Stomach smooth muscle (tissue), 2 donors: ENCODE measurements around the gene LHFPL2.

Experiments
- H3K27ac ChIP-seq: one replicate; pipeline ENCODE4 v1.7.0; 2013; ENCODE audit warnings: mild to moderate bottlenecking, low read length, inconsistent platforms
- H3K27me3 ChIP-seq, 2 donors: one replicate each; pipeline ENCODE4 v1.7.0; 2013; ENCODE audit warnings: low read length in 2 of 2; ENCODE audit not compliant: insufficient read depth in 2 of 2, control insufficient read depth in 1 of 2
- H3K36me3 ChIP-seq, 2 donors: one replicate each; pipeline ENCODE4 v1.7.0; 2013; ENCODE audit warnings: low read length in 2 of 2; ENCODE audit not compliant: control insufficient read depth in 2 of 2, insufficient read depth in 2 of 2
- H3K4me1 ChIP-seq: one replicate; pipeline ENCODE4 v1.7.0; 2013; ENCODE audit warnings: low read length; ENCODE audit not compliant: control insufficient read depth, insufficient read depth
- H3K4me3 ChIP-seq, 2 donors: one replicate each; pipeline ENCODE4 v1.7.0; 2013; ENCODE audit warnings: low read length in 2 of 2
- H3K9ac ChIP-seq, 2 donors: one replicate each; pipeline ENCODE4 v1.7.0; 2013; ENCODE audit warnings: low read length in 2 of 2, mild to moderate bottlenecking in 1 of 2
- H3K9me3 ChIP-seq, 2 donors: one replicate each; pipeline ENCODE4 v1.7.0; 2013; ENCODE audit warnings: low read length in 2 of 2; ENCODE audit not compliant: control insufficient read depth in 2 of 2
- donor health status: healthy.
- donor health status: Pancreatic carcinoma.

The LHFPL2 gene

DNA sequence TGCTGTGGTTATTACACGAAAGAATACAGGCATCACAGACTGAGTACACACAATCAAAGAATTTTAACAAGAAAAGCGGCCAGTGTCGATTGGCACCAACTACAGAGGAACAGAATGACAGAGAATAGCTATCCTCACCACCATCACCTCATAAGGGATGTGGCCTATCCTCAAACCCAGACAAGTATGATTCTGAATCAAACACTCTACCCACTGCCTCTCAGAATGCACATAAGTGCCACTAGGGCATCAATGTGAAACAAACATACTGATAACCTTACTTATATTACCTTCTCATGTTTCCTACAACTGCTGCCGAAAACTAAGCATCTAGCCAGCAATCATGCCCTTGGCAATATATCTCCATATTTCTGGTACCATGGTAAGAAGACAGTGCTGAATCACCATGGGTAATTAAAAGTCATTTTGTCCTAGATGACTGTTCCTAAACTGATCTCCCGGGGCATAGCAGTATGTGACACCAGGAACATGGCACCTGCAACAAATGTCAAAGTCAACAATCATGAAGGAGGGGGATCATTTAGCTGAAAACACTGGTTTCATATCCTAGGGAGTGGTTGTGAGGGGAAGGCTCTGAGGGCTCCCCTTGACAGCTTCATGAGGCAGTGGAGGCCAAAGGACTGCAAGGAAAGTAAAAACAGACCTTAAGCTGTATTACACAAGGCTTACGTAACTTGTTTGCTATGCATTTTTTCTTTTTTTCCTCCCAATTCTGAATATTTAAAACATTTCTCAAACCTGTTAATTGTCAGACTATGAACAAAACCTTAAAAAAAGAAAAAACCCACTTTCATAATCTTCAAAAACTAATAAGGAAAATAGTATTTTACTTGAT is 88.3 kb downstream of the LHFPL2 start:
- no peak overlapping the region for H3K4me3 ChIP-seq
- no peaks in the 10 kb centered on the region for H3K9me3 ChIP-seq
- H3K4me1 ChIP-seq = peaks cover 7% of the 10 kb centered on the region
- peaks cover 4 to 9% of the 10 kb centered on the region in 2 donors for H3K36me3 ChIP-seq
- H3K27ac ChIP-seq = no peak overlapping the region
- no peak overlapping the region for H3K9ac ChIP-seq
- no peaks in the 10 kb centered on the region for H3K27me3 ChIP-seq

DNA sequence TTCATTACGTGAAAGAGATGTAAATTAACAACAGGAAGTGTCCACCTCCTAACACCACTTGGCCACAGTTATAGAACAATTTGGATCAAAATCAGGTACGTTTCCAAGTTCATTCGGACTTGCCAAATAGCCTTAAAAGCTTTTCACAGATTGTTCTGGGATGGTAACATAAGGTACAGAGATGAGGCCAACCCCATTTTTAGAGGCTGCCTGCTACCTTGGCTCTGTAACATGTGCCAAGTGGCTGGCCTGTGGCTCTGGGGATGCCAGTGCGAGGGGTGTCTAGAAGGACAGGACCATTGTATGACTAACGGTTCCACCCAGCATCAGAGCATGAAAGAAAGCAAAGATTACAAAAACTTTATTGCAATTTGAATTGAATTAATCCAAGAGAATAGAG is 91.0 kb downstream of the LHFPL2 start:
- peaks cover 0 to 2% of the 10 kb centered on the region in 2 donors for H3K36me3 ChIP-seq
- no peak overlapping the region for H3K9ac ChIP-seq
- H3K27me3 ChIP-seq = no peaks in the 10 kb centered on the region
- no peak overlapping the region for H3K4me3 ChIP-seq
- H3K9me3 ChIP-seq = no peaks in the 10 kb centered on the region
- peaks cover 10% of the 10 kb centered on the region for H3K4me1 ChIP-seq
- no peak overlapping the region for H3K27ac ChIP-seq

DNA sequence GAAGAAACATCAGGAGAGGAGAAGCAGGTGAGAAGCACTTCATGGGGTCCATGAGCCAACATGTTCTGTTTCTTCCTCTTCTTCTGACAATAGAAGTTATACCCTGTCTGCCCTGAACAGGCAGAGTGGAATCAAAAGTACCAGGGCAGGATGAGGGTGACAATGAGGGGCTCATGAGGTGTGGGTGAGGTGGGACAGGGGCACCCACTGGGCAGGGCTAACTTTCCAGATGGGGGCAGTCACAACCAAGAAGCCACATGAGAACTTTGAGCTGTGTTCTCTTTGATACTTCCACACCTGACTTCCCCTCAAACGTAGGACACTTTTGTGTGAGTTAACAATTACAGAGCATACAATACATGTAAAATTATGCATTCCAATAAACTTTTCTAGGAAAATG is 92.7 kb downstream of the LHFPL2 start:
- Histone ChIP-seq H3K4me3 (no peak overlapping the region), H3K36me3 (peaks cover 0 to 2% of the 10 kb centered on the region in 2 donors), H3K4me1 (peaks cover 17% of the 10 kb centered on the region), H3K27me3 (no peaks in the 10 kb centered on the region), H3K9me3 (no peaks in the 10 kb centered on the region), H3K27ac (no peak overlapping the region), H3K9ac (no peak overlapping the region)

DNA sequence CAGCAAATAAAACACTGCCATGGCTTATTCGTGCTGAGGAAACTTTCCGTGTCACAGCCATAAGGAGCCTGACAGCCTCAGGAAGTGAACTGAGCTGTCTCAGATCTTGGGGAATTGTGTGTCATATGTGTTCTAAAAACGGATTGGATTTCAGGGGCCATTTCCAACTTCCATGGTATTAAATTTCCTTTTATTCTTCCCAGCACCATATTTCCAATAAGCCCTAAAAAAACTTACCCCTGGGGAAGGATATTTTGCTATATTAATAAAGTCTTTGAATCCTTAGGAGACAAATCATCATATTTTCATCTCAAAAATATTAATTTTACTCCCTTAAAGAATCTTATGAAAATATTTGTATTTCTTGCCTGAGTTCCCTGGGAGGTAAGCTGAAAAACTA is 93.9 kb downstream of the LHFPL2 start:
- Histone ChIP-seq H3K4me3 (no peak overlapping the region), H3K27me3 (no peaks in the 10 kb centered on the region), H3K9ac (no peak overlapping the region), H3K9me3 (no peaks in the 10 kb centered on the region), H3K4me1 (peaks cover 19% of the 10 kb centered on the region), H3K36me3 (no peaks in the 10 kb centered on the region), H3K27ac (no peak overlapping the region)

DNA sequence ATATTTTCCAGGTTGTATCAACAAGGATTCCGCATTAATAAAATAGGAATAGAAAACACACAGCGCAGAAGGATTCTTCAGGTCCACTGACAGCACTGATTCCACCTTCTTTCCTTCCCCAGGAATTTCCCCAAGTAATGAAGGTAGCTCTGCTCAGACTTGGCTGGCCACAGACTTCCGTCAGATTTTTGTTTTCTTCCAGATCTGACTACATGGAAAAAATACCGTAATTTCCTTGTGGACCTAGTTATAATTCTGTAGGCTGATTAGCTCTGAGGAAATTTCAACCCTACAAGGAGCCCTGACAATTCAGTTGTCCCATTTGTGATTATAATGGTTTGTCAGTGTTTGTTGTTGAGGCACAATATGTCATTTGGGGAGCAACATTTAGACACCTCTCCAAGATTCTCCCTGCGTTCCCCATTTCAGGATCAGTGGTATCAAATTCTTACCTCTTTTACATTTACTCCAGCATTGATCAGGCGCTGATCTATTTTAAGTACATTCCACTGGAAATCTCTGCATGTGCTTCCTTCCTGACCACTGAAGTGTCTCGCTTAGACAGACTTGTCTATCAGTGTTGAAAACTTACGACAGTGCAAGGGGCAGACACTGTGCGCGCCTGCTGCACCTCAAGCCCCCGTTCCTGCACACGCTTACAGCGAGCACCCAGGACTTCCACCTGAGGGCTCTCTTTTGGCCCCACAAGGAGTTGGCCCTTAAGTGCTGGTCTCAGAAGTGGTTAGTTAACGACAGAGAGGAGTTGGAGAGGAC is 94.8 kb downstream of the LHFPL2 start:
- H3K4me1 ChIP-seq = peaks cover 26% of the 10 kb centered on the region
- no peaks in the 10 kb centered on the region for H3K36me3 ChIP-seq
- H3K4me3 ChIP-seq = no peak overlapping the region
- no peaks in the 10 kb centered on the region for H3K9me3 ChIP-seq
- no peak overlapping the region for H3K9ac ChIP-seq
- H3K27me3 ChIP-seq = no peaks in the 10 kb centered on the region
- H3K27ac ChIP-seq = no peak overlapping the region

DNA sequence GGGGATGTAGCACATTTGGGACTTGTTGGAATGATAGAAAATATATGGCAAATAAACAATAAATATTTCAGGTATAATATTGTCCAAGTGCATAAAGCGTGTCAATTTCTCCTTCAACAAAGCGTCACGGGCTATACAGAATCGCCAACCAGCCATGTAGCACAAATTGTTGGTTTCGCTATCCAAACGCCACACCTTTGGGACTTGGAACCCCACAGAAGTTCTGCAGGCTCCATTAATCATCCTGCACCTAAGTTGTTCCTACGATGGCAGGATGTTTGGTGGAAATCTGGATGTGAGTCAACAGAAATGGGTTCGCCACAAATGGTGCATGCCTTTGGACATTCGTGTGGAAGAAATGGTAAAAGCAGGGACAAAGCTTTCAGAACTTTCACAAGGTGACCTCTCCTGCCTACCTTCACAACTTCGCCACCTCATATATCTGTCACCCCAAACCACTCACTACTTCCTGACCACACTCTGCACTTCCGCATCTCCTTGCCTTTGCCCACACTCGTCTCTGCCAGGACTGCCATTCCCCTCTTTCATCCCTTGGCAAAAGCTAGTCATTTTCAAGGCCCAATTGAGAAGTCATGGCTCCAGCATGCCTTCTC is 95.7 kb downstream of the LHFPL2 start:
- H3K27ac ChIP-seq = no peak overlapping the region
- no peak overlapping the region for H3K4me3 ChIP-seq
- H3K27me3 ChIP-seq = no peaks in the 10 kb centered on the region
- H3K9ac ChIP-seq = no peak overlapping the region
- no peaks in the 10 kb centered on the region for H3K9me3 ChIP-seq
- H3K36me3 ChIP-seq = no peaks in the 10 kb centered on the region
- H3K4me1 ChIP-seq = peaks cover 29% of the 10 kb centered on the region

DNA sequence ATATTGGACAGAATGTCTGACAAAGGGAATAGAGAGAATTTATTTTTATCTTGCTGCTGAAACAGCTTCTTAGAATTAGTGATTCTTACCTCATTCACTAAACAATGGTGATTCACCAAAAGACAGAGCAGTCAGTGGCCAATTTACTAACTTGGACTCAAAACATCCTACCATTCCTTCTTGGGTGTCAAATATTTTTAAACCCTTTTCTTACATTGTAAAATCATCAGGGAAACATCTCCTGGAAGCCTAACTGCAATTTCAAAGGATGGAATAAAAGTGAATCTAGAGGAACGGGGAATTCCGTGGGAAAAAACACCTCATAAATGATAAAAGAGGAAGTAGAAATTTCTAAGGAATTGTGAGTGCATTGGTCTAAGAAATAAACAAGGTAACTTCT is 97.7 kb downstream of the LHFPL2 start:
- no peak overlapping the region for H3K9ac ChIP-seq
- no peak overlapping the region for H3K27ac ChIP-seq
- no peaks in the 10 kb centered on the region for H3K9me3 ChIP-seq
- H3K4me1 ChIP-seq = peaks cover 43% of the 10 kb centered on the region
- H3K27me3 ChIP-seq = no peaks in the 10 kb centered on the region
- H3K36me3 ChIP-seq = no peaks in the 10 kb centered on the region
- H3K4me3 ChIP-seq = no peak overlapping the region

DNA sequence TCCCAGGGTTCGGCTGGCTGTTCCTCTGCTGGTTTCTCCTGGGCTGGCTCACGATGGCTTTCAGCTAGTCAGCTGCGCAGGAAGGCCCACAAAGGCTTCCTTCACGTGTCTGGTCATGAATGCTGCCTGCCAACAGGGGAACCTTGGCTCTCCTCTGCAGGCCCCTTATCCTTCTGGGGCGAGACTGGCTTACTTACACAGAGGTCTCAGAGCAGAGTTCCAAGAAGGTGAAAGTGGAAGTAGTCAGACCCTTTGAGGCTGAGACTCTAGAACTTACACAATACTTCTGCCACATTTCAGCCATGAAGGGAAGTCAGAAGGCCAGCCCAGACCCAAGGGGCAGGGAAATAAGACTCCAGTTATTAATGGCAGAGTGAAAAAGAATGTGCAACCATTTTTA is 99.5 kb downstream of the LHFPL2 start:
- H3K4me3 ChIP-seq = no peak overlapping the region
- no peaks in the 10 kb centered on the region for H3K27me3 ChIP-seq
- H3K27ac ChIP-seq = peak overlapping the region; percentile 88
- no peaks in the 10 kb centered on the region for H3K36me3 ChIP-seq
- peaks cover 51% of the 10 kb centered on the region for H3K4me1 ChIP-seq
- no peak overlapping the region for H3K9ac ChIP-seq
- no peaks in the 10 kb centered on the region for H3K9me3 ChIP-seq

DNA sequence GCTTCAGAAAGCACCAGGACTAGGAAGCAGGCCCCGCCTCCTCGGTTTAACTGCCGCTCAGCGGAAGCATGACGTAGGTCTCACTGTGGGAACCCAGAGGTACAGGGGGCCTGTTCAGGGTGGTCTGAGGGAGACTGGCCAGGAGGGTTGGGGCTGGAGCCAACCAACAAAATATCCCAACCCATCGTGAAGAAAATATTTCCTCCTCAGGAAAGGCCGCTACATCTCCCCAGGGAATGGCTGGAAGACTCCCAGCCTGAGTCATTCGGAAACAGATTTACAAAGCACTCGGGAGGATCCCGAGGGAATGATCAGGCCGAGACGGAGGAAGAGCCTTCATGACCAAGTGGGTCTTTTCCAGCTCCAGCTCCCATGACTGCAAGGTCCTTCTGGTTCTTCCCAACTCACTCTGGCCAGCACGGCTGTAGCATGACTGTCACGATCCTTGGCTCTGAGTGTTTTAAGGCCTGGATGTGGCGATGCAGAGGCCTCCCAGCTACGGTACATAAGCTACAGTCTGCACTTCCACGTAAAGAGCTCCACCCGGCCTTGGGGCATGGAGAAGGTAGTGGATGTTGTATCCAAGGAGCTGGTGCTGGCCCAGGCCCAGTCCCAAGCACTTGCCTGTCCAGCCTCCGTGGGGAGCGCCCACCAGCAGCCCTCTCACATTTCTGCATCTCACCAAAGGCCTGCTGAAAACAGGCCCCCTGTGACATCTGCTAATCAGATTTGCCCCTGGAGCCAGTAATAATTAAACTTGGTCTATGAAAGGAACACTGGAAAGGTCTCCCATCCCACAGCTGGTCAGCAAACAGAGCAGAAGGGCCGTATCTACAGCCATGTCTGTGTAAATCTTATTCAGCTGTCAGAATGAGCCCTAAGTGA is 100.6 kb downstream of the LHFPL2 start:
- Histone ChIP-seq H3K4me1 (peaks cover 55% of the 10 kb centered on the region), H3K4me3 (peak overlapping the region in 1 of 2 donors; percentile 29), H3K9ac (peak overlapping the region in 1 of 2 donors; percentile 21), H3K27me3 (no peaks in the 10 kb centered on the region), H3K36me3 (no peaks in the 10 kb centered on the region), H3K27ac (peak overlapping the region; percentile 88), H3K9me3 (no peaks in the 10 kb centered on the region)

DNA sequence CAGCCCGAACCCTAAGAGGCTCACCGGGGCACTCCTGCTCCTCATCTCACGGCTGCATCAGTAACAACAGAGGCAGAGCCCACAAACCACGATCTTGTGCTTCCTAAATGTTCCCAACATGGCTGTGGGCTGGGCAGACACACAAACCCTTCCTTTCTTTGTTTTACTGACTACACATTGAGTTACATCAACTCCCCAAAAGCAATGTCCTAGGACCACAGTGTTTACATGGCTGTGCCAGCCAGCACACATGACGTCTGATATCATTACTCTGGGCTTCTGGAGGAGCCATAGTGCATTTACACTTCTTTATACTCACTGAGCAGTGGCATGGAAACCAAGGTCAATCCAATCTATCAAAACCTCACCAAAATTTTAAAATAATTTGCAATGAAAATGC is 101.4 kb downstream of the LHFPL2 start:
- Histone ChIP-seq H3K9me3 (no peaks in the 10 kb centered on the region), H3K27me3 (no peaks in the 10 kb centered on the region), H3K27ac (peak overlapping the region; percentile 88), H3K4me1 (peaks cover 60% of the 10 kb centered on the region), H3K9ac (peak overlapping the region in 1 of 2 donors; percentile 64), H3K4me3 (peak overlapping the region in 1 of 2 donors; percentile 44), H3K36me3 (no peaks in the 10 kb centered on the region)
